Measurements from ENCODE around the gene SARNP.
"Not testable (repeated sequence)": the region's sequence is repeated elsewhere in the genome, so short reads cannot be mapped to it uniquely, and the experiment has no call there.

SARNP gene

GRCh38 chr12:55789171-55789570, 28.4 kb downstream of the SARNP start:
- no peak for DNase-seq

- no peak for DNase-seq
These were observed 29.0 kb downstream of the SARNP start for GRCh38 chr12:55788546-55788945.

GRCh38 chr12:55780685-55781084, 36.8 kb downstream of the SARNP start:
- no peak for DNase-seq

GRCh38 chr12:55777856-55778255, 39.7 kb downstream of the SARNP start:
- DNase-seq: no peak

GRCh38 chr12:55771736-55772135, 45.8 kb downstream of the SARNP start:
- peak; percentile 89 for DNase-seq

- DNase-seq: no peak
These were observed 50.4 kb downstream of the SARNP start for GRCh38 chr12:55767156-55767555.

GRCh38 chr12:55765736-55766290, 51.7 kb downstream of the SARNP start:
- no peak for DNase-seq

GRCh38 chr12:55762646-55763045, 54.9 kb downstream of the SARNP start:
- DNase-seq: no peak

- no peak for DNase-seq
These were observed 56.9 kb downstream of the SARNP start for GRCh38 chr12:55760663-55761062.

GRCh38 chr12:55758575-55758974, 58.9 kb downstream of the SARNP start:
- not testable (repeated sequence) for DNase-seq

GRCh38 chr12:55757701-55758100, 59.8 kb downstream of the SARNP start:
- DNase-seq: no peak

- no peak for DNase-seq
These were observed 62.3 kb downstream of the SARNP start for GRCh38 chr12:55755246-55755645.

GRCh38 chr12:55748230-55748993, 69.1 kb downstream of the SARNP start:
- DNase-seq: no peak

- DNase-seq: no peak
These were observed 70.7 kb downstream of the SARNP start for GRCh38 chr12:55746913-55747231.

- no peak for DNase-seq
These were observed 71.2 kb downstream of the SARNP start for GRCh38 chr12:55746174-55746912.

GRCh38 chr12:55745361-55746173, 72.0 kb downstream of the SARNP start:
- peak; percentile 56 for DNase-seq

- peak; percentile 26 for DNase-seq
These were observed 73.0 kb downstream of the SARNP start for GRCh38 chr12:55744340-55745030.

GRCh38 chr12:55743406-55744339, 73.9 kb downstream of the SARNP start:
- DNase-seq: peak; percentile 57

- DNase-seq: peak; percentile 83
These were observed 74.7 kb downstream of the SARNP start, which contains the start of gene GDF11 for GRCh38 chr12:55742719-55743405. Gene GDF11 (plus strand): TSS chr12:55743122. CDS start chr12:55743317, 195 bp downstream.

GRCh38 chr12:55741931-55742680, 75.4 kb downstream of the SARNP start:
- no peak for DNase-seq

Data from NCI-H2171 treated with DMSO at 0.1 percent for 48 hours (cell line).